ENCODE measurements around the gene COLEC12.
"Not testable (repeated sequence)": the region's sequence is repeated elsewhere in the genome, so short reads cannot be mapped to it uniquely, and the experiment has no call there.

Gene COLEC12

DNA sequence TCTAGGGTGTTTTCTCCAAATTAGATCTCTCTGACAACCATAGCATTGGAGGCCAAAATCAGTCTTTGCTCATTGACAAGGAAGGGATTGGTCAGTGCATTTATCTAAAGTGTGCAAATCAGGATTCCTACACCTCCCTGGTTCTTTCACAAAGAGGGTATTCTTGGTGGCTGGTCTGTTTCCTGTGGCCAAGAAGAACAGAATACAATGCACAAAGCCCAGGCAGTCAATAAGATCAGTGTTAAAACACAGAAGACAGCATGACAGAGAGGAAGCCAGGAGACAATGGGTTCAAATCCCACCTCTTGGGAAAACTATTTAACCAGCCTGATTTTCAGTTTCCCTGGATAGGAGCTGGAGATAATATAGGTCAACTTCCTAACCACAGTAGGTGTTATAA lies 186.6 kb downstream of the COLEC12 start:
- H3K4me1 ChIP-seq (ENCODE audit: insufficient read depth, low read length, poor library complexity, severe bottlenecking): no peaks in the 10 kb centered on the region
- H3K27me3 ChIP-seq (ENCODE audit: insufficient read depth, low read length, poor library complexity, severe bottlenecking): no peaks in the 10 kb centered on the region
- H3K9me2 ChIP-seq (replicated peaks; ENCODE audit: low read depth, low read length): no peaks in the 10 kb centered on the region
- no peaks in the 10 kb centered on the region for H4K20me1 ChIP-seq (ENCODE audit: insufficient read depth, low read length, poor library complexity, severe bottlenecking)
- no peak overlapping the region for H3K4me3 ChIP-seq (ENCODE audit: low read length, poor library complexity, severe bottlenecking)
- no peak overlapping the region for H2AFZ ChIP-seq (ENCODE audit: low read length)
- TF ChIP-seq EZH2phosphoT487 (IDR thresholded peaks at IDR 0.05; ENCODE audit: borderline replicate concordance): no peak
- TF ChIP-seq, protein P1, sequence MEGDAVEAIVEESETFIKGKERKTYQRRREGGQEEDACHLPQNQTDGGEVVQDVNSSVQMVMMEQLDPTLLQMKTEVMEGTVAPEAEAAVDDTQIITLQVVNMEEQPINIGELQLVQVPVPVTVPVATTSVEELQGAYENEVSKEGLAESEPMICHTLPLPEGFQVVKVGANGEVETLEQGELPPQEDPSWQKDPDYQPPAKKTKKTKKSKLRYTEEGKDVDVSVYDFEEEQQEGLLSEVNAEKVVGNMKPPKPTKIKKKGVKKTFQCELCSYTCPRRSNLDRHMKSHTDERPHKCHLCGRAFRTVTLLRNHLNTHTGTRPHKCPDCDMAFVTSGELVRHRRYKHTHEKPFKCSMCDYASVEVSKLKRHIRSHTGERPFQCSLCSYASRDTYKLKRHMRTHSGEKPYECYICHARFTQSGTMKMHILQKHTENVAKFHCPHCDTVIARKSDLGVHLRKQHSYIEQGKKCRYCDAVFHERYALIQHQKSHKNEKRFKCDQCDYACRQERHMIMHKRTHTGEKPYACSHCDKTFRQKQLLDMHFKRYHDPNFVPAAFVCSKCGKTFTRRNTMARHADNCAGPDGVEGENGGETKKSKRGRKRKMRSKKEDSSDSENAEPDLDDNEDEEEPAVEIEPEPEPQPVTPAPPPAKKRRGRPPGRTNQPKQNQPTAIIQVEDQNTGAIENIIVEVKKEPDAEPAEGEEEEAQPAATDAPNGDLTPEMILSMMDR (conservative IDR thresholded peaks at IDR 0.05; ENCODE audit: low read length): no peak
- H3K4me2 ChIP-seq (ENCODE audit: low read depth, low read length, poor library complexity, severe bottlenecking): no peak overlapping the region
- no peak overlapping the region for H3K9ac ChIP-seq (ENCODE audit: low read depth, low read length, poor library complexity, severe bottlenecking)
- H3F3A ChIP-seq (ENCODE audit: low read depth): no peaks in the 10 kb centered on the region
- no peaks in the 10 kb centered on the region for H3K79me2 ChIP-seq (ENCODE audit: insufficient read depth, low read length)
- H3K9me3 ChIP-seq (ENCODE audit: insufficient read depth, low read depth, low read length): peaks cover 5% of the 10 kb centered on the region; the same call in 1 of the 2 replicates
- H3K36me3 ChIP-seq (ENCODE audit: insufficient read depth, low read length): no peaks in the 10 kb centered on the region

DNA sequence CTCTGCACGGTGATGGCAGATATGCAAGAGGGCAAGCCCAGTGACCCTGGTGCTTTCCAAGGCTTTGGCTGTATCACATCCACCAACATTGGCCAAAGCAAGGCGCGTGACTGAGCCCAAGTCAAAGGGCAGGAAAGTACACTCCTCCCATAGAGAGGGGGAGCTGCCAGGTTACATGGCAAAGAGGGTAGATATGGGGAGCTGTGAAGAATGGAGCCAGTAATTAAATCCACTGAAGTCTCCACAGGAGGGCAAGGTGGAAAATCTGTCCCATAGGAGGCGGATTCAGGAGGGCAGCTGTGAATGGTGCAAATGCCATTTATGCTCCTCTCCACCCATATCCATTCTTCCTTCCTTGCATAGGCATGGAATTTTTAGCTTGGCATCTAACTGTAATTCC lies 188.1 kb downstream of the COLEC12 start:
- TF ChIP-seq EZH2phosphoT487 (IDR thresholded peaks at IDR 0.05; ENCODE audit: borderline replicate concordance): no peak
- TF ChIP-seq, protein P1 (conservative IDR thresholded peaks at IDR 0.05; ENCODE audit: low read length): no peak
- no peaks in the 10 kb centered on the region for H3K4me1 ChIP-seq (ENCODE audit: insufficient read depth, low read length, poor library complexity, severe bottlenecking)
- no peak overlapping the region for H2AFZ ChIP-seq (ENCODE audit: low read length)
- no peak overlapping the region for H3K4me3 ChIP-seq (ENCODE audit: low read length, poor library complexity, severe bottlenecking)
- H3K9ac ChIP-seq (ENCODE audit: low read depth, low read length, poor library complexity, severe bottlenecking): no peak overlapping the region
- H3K27me3 ChIP-seq (ENCODE audit: insufficient read depth, low read length, poor library complexity, severe bottlenecking): no peaks in the 10 kb centered on the region
- H3K36me3 ChIP-seq (ENCODE audit: insufficient read depth, low read length): no peaks in the 10 kb centered on the region
- H4K20me1 ChIP-seq (ENCODE audit: insufficient read depth, low read length, poor library complexity, severe bottlenecking): no peaks in the 10 kb centered on the region
- H3K4me2 ChIP-seq (ENCODE audit: low read depth, low read length, poor library complexity, severe bottlenecking): no peak overlapping the region
- H3K9me2 ChIP-seq (replicated peaks; ENCODE audit: low read depth, low read length): no peaks in the 10 kb centered on the region
- peaks cover 5% of the 10 kb centered on the region; the same call in 1 of the 2 replicates for H3K9me3 ChIP-seq (ENCODE audit: insufficient read depth, low read depth, low read length)
- no peaks in the 10 kb centered on the region for H3K79me2 ChIP-seq (ENCODE audit: insufficient read depth, low read length)
- no peaks in the 10 kb centered on the region for H3F3A ChIP-seq (ENCODE audit: low read depth)

DNA sequence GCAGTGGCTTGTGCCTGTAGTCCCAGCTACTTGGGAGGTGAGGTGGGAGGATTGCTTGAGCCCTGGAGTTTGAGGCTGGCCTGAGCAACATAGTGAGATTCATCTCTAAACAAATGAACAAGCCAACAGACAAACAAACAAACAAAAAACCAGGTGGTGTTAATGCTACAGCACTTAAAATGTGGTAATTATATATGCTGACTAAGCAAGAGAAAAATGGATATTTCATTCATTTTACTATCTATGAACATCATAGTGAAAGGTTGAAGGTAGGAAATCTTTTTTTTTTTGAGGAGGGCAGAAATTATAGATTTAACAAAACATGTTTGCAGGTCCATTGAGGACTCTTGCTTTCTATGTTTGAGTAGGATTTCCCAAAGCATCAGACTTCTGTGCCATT lies 190.5 kb downstream of the COLEC12 start:
- Histone ChIP-seq H3K4me1 (ENCODE audit: insufficient read depth, low read length, poor library complexity, severe bottlenecking) (no peaks in the 10 kb centered on the region), H3K79me2 (ENCODE audit: insufficient read depth, low read length) (no peaks in the 10 kb centered on the region), H3K27me3 (ENCODE audit: insufficient read depth, low read length, poor library complexity, severe bottlenecking) (no peaks in the 10 kb centered on the region)

DNA sequence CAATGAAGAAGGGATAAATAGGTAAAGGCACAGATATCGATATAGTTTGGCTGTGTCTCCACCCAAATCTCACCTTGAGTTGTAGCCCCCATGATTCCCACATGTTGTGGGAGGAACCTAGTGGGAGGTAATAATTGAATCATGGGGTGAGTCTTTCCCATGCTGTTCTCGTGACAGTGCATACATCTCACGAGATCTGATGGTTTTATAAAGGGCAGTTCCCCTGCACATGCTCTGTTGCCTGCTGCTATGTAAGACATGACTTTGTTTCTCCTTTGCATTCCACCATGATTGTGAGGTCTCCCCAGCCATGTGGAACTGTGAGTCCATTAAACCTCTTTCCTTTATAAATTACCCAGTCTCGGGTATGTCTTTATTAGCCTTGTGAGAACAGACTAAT lies 192.4 kb downstream of the COLEC12 start:
- H3K4me3 ChIP-seq (ENCODE audit: low read length, poor library complexity, severe bottlenecking); H3F3A ChIP-seq (ENCODE audit: low read depth); H4K20me1 ChIP-seq (ENCODE audit: insufficient read depth, low read length, poor library complexity, severe bottlenecking); H3K4me2 ChIP-seq (ENCODE audit: low read depth, low read length, poor library complexity, severe bottlenecking); H3K27me3 ChIP-seq (ENCODE audit: insufficient read depth, low read length, poor library complexity, severe bottlenecking); H2AFZ ChIP-seq (ENCODE audit: low read length); H3K9me2 ChIP-seq (replicated peaks; ENCODE audit: low read depth, low read length); H3K9me3 ChIP-seq (ENCODE audit: insufficient read depth, low read depth, low read length); H3K4me1 ChIP-seq (ENCODE audit: insufficient read depth, low read length, poor library complexity, severe bottlenecking); H3K36me3 ChIP-seq (ENCODE audit: insufficient read depth, low read length); H3K79me2 ChIP-seq (ENCODE audit: insufficient read depth, low read length); H3K9ac ChIP-seq (ENCODE audit: low read depth, low read length, poor library complexity, severe bottlenecking): not testable (repeated sequence)

More for the DNA sequence above, 190.5 kb downstream of the COLEC12 start:
- Histone ChIP-seq H3K9me2 (replicated peaks; ENCODE audit: low read depth, low read length) (no peaks in the 10 kb centered on the region), H3K36me3 (ENCODE audit: insufficient read depth, low read length) (no peaks in the 10 kb centered on the region), H3K4me3 (ENCODE audit: low read length, poor library complexity, severe bottlenecking) (no peak overlapping the region), H3K4me2 (ENCODE audit: low read depth, low read length, poor library complexity, severe bottlenecking) (no peak overlapping the region), H2AFZ (ENCODE audit: low read length) (no peak overlapping the region), H4K20me1 (ENCODE audit: insufficient read depth, low read length, poor library complexity, severe bottlenecking) (no peaks in the 10 kb centered on the region), H3K9ac (ENCODE audit: low read depth, low read length, poor library complexity, severe bottlenecking) (no peak overlapping the region), H3F3A (ENCODE audit: low read depth) (no peaks in the 10 kb centered on the region), H3K9me3 (ENCODE audit: insufficient read depth, low read depth, low read length) (peaks cover 5% of the 10 kb centered on the region; the same call in 1 of the 2 replicates)
- TF ChIP-seq, protein P1 (conservative IDR thresholded peaks at IDR 0.05; ENCODE audit: low read length): no peak
- no peak for TF ChIP-seq EZH2phosphoT487 (IDR thresholded peaks at IDR 0.05; ENCODE audit: borderline replicate concordance)
